SU-DHL-6 (cell line): ENCODE results near the gene PHTF2.

Source experiments
- H2AFZ ChIP-seq: fragments of 200-600 bp; sonication (generic); 2 replicates; pipeline ENCODE4 v1.6.1; 2014; ENCODE audit warnings: low read depth, mild to moderate bottlenecking, moderate library complexity, mixed read lengths, antibody characterized with exemption, low read length; ENCODE audit not compliant: severe bottlenecking
- H3F3A ChIP-seq: fragments of 200-600 bp; shearing (Covaris generic); 2 replicates; pipeline ENCODE4 v1.6.0; 2016; ENCODE audit warnings: antibody characterized with exemption, mild to moderate bottlenecking; ENCODE audit not compliant: insufficient read depth
- H3K27ac ChIP-seq: fragments of 200-600 bp; sonication (generic); 2 replicates; pipeline ENCODE4 v1.5.1; 2016; ENCODE audit warnings: low read depth, mild to moderate bottlenecking, low read length, moderate library complexity, mixed read lengths
- H3K27me3 ChIP-seq: fragments of 200-600 bp; sonication (generic), shearing (Covaris generic); 2 replicates; pipeline ENCODE4 v1.6.0; 2014; ENCODE audit warnings: mild to moderate bottlenecking, low read length
- H3K36me3 ChIP-seq: fragments of 200-600 bp; sonication (generic); 2 replicates; pipeline ENCODE4 v1.6.1; 2014; ENCODE audit warnings: mild to moderate bottlenecking, low read length, mixed read lengths
- H3K4me2 ChIP-seq: fragments of 300-600, 200-600 bp; shearing (Covaris generic), sonication (generic); 2 replicates; pipeline ENCODE4 v1.6.0; 2014; ENCODE audit warnings: low read length, low read depth, mild to moderate bottlenecking; ENCODE audit not compliant: poor library complexity, severe bottlenecking
- H3K4me3 ChIP-seq: fragments of 200-600 bp; sonication (generic); 2 replicates; pipeline ENCODE4 v1.5.1; 2014; ENCODE audit warnings: antibody characterized with exemption, low read length, mild to moderate bottlenecking, mixed read lengths; ENCODE audit not compliant: insufficient read depth, poor library complexity, severe bottlenecking
- H3K79me2 ChIP-seq: fragments of 200-600 bp; sonication (generic); 2 replicates; pipeline ENCODE4 v1.6.1; 2014; ENCODE audit warnings: mild to moderate bottlenecking, low read length, moderate library complexity; ENCODE audit not compliant: insufficient read depth
- H3K9ac ChIP-seq: fragments of 200-600 bp; sonication (generic); 2 replicates; pipeline ENCODE4 v1.7.0; 2014; ENCODE audit warnings: mild to moderate bottlenecking, low read length
- H3K9me2 ChIP-seq: fragments of 200-600 bp; sonication (generic); replicated peaks from 2 replicates; pipeline ENCODE4 v1.6.1; 2014; ENCODE audit warnings: low read length; ENCODE audit not compliant: insufficient read depth
- H3K9me3 ChIP-seq: fragments of 200-600 bp; sonication (generic); 2 replicates; pipeline ENCODE4 v1.6.1; 2014; ENCODE audit warnings: low read length, mixed read lengths; ENCODE audit not compliant: insufficient read depth
- H4K20me1 ChIP-seq: fragments of 200-600 bp; sonication (generic); 2 replicates; pipeline ENCODE4 v1.6.1; 2014; ENCODE audit warnings: low read depth, mild to moderate bottlenecking, antibody characterized with exemption, low read length, moderate library complexity, mixed read lengths
- EZH2phosphoT487 ChIP-seq: fragments of 200-600 bp; sonication (generic), shearing (Covaris generic); conservative IDR thresholded peaks from 2 replicates; pipeline ENCODE4 v1.6.1; 2018; ENCODE audit warnings: mild to moderate bottlenecking, antibody characterized with exemption, low read length, moderate library complexity, mixed read lengths
- TF ChIP-seq, protein P1 (sequence below): fragments of 200-600 bp; sonication (generic); IDR thresholded peaks from one replicate; pipeline ENCODE4 v1.5.1; 2017; ENCODE audit warnings: antibody characterized with exemption, mild to moderate bottlenecking, low read length, moderate library complexity; ENCODE audit not compliant: insufficient read depth, poor library complexity, severe bottlenecking

The PHTF2 gene

DNA sequence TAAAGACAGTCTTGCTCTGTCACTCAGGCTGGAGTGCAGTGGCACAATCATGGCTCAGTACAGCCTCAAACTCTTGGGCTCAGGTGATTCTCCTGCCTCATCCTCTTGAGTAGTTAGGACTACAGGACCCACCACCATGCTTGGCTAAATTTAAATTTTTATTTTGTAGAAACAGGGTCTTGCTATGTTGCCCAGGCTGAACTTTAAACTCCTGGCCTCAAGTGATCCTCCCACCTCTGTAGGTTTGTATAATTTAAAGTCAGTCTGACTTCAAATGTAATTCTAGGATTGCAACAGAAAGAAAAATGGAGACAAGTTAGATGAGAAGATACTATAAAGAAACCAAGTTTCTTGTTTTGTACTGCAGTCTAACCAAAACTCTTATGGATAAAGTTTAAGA, 11.8 kb upstream of the PHTF2 start:
- no peak for TF ChIP-seq EZH2phosphoT487
- TF ChIP-seq, protein P1, sequence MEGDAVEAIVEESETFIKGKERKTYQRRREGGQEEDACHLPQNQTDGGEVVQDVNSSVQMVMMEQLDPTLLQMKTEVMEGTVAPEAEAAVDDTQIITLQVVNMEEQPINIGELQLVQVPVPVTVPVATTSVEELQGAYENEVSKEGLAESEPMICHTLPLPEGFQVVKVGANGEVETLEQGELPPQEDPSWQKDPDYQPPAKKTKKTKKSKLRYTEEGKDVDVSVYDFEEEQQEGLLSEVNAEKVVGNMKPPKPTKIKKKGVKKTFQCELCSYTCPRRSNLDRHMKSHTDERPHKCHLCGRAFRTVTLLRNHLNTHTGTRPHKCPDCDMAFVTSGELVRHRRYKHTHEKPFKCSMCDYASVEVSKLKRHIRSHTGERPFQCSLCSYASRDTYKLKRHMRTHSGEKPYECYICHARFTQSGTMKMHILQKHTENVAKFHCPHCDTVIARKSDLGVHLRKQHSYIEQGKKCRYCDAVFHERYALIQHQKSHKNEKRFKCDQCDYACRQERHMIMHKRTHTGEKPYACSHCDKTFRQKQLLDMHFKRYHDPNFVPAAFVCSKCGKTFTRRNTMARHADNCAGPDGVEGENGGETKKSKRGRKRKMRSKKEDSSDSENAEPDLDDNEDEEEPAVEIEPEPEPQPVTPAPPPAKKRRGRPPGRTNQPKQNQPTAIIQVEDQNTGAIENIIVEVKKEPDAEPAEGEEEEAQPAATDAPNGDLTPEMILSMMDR, result no peak
- peaks cover 41% of the 10 kb centered on the region; the same call in 1 of the 2 replicates for H3F3A ChIP-seq

DNA sequence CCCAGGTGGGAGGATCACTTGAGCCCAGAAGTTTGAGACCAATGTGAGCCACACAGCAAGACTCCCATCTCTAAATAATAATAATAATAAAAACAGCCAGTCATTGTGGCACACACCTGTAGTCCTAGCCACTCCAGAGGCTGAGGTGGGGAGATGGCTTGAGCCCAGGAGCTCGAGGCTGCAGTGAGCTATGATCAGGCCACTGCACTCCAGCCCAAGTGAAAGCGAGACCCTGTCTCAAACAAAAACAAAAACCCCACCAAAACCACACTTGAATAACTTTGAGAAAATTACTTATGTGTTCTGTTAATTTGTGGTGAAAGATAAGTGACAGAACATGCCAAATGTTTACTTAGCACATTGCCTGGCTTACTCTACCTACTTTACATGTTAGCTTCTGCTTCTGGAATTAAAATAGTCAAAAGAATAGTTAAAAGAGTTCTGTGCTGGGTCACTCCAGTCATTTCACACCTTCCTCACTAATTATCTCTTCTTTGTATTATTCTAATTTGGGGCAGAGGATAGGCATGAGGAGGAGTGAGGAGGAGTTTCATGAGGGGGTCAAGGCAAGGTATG, 10.2 kb upstream of the PHTF2 start:
- H4K20me1 ChIP-seq, result no peaks in the 10 kb centered on the region
- no peak overlapping the region for H3K4me2 ChIP-seq

More for the DNA sequence above, 11.8 kb upstream of the PHTF2 start:
- no peaks in the 10 kb centered on the region for H3K9me3 ChIP-seq
- H3K9ac ChIP-seq, result no peak overlapping the region
- H3K4me3 ChIP-seq, result no peak overlapping the region
- H3K79me2 ChIP-seq, result no peaks in the 10 kb centered on the region; the same call in 1 of the 2 replicates
- H3K9me2 ChIP-seq, result no peaks in the 10 kb centered on the region
- no peaks in the 10 kb centered on the region for H3K27me3 ChIP-seq
- no peaks in the 10 kb centered on the region for H4K20me1 ChIP-seq
- no peak overlapping the region for H3K4me2 ChIP-seq
- no peak overlapping the region for H3K27ac ChIP-seq
- no peak overlapping the region for H2AFZ ChIP-seq
- H3K36me3 ChIP-seq, result peaks cover 26% of the 10 kb centered on the region

DNA sequence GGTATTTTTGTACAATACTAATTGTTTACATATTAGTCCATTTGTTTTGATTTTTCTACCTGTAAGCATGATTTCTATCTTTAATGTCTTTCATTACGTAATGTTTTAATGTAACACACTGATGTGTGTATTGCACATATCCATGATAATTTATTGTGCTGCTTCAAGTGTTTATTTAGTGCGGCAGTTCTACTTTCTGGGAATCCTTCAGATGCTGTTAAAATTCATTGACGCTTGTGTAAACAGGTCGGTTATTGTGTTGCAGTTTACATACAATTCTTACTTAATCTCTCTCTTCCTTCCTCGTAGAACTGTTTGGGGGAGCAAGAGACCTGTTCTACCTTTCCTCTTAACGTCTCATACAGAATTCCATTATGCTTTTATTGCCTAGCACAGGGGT, 7.2 kb upstream of the PHTF2 start:
- Histone ChIP-seq H3K36me3 (peaks cover 2% of the 10 kb centered on the region; the same call in 1 of the 2 replicates), H3K27ac (peak overlapping the region; percentile 14), H3K9me2 (no peaks in the 10 kb centered on the region), H2AFZ (no peak overlapping the region), H3K79me2 (peaks cover 33% of the 10 kb centered on the region), H3F3A (peaks cover 34% of the 10 kb centered on the region), H3K9me3 (no peaks in the 10 kb centered on the region), H3K4me2 (no peak overlapping the region), H3K27me3 (no peaks in the 10 kb centered on the region), H4K20me1 (no peaks in the 10 kb centered on the region; the same call in 1 of the 2 replicates), H3K4me3 (no peak overlapping the region), H3K9ac (no peak overlapping the region)
- TF ChIP-seq, protein P1, result no peak
- no peak for TF ChIP-seq EZH2phosphoT487

More for the DNA sequence above, 10.2 kb upstream of the PHTF2 start:
- H3K9me3 ChIP-seq, result no peaks in the 10 kb centered on the region
- H3F3A ChIP-seq, result peaks cover 46% of the 10 kb centered on the region
- no peak overlapping the region for H3K27ac ChIP-seq
- peaks cover 13% of the 10 kb centered on the region for H3K36me3 ChIP-seq
- H3K79me2 ChIP-seq, result peaks cover 3% of the 10 kb centered on the region
- H3K9ac ChIP-seq, result no peak overlapping the region
- H2AFZ ChIP-seq, result no peak overlapping the region
- H3K27me3 ChIP-seq, result no peaks in the 10 kb centered on the region
- TF ChIP-seq, protein P1, result no peak
- no peak for TF ChIP-seq EZH2phosphoT487
- no peak overlapping the region for H3K4me3 ChIP-seq
- H3K9me2 ChIP-seq, result no peaks in the 10 kb centered on the region
